ENCODE measurements around the gene XRN1.

DNA sequence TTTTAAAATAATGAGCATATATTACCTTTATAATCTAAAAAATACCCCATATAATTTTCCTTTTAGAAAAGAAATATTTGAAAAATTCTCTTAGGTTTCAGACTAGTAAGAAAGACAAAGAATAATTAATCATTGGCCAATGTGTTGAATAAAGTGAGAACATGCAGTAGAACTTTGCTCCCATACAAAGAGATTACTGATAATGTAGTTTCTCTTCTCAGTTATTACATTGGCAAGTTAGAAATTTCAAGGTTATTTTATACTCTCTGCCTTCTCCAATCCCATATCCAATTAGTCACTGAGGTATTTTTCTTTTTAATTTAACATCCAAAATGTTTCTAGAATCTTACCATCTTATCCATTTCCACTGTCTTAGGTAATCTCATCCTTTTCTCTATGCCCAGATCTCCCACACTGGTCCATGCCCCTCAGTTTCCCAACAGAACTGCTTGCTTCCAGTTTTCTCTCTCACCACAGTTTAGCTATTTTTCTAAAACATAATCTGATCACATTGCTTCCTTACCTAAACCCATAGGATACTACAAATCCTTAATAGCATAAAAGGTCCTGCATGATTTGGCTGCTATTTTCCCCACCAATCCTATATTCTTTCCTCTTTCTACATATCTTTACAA is 10.8 kb downstream of the XRN1 start:
- TF ChIP-seq POLR2A (IDR thresholded peaks at IDR 0.05; ENCODE audit: low read length) (no peak), GATA1 (IDR thresholded peaks at IDR 0.05; ENCODE audit: low read depth, low read length) (no peak)
